Ovary (tissue), 9 donors: ENCODE results near the gene UGT1A7. TPM values are rescaled to one million over a fixed set of nuclear protein-coding genes. Genes with fewer than 3 reads are reported as not detected.
"Not testable (repeated sequence)": the region's sequence is repeated elsewhere in the genome, so short reads cannot be mapped to it uniquely, and the experiment has no call there.

Experiments used
- DNase-seq, 5 donors: peaks; one replicate each; pipeline ENCODE4 v3.0.0-alpha.2; 2019 to 2020
- H3K27ac ChIP-seq, 2 donors: fragments of 200-600 bp; one replicate each; pipeline versions ENCODE4 v1.5.1 to v1.8.0; 2019 to 2022
- H3K27me3 ChIP-seq: fragments of 200-600 bp; one replicate; pipeline ENCODE4 v1.8.0; 2022
- H3K36me3 ChIP-seq: fragments of 200-600 bp; sonication (generic); one replicate; pipeline ENCODE4 v1.5.1; 2019
- H3K4me1 ChIP-seq: one replicate; pipeline ENCODE4 v1.8.1; 2013; ENCODE audit warnings: mild to moderate bottlenecking, moderate library complexity; ENCODE audit not compliant: insufficient read depth
- H3K4me3 ChIP-seq: fragments of 200-600 bp; sonication (generic); one replicate; pipeline ENCODE4 v1.5.1; 2017
- H3K9me3 ChIP-seq, 2 donors: fragments of 200-600 bp in 1 of 2; sonication (generic) in 1 of 2; one replicate each; pipeline versions ENCODE4 v1.5.1 to v1.8.1; 2013 to 2019; ENCODE audit warnings: mild to moderate bottlenecking in 1 of 2, moderate library complexity in 1 of 2
- CTCF ChIP-seq, 3 donors: fragments of 450-650 bp in 2 of 3; fragments of 200-600 bp in 1 of 3; IDR thresholded peaks; one replicate each; pipeline versions ENCODE4 v1.5.1 to v1.8.0; 2016 to 2022; ENCODE audit warnings: antibody characterized with exemption in 3 of 3, mild to moderate bottlenecking in 1 of 3
- EP300 ChIP-seq: sonication (generic); formaldehyde crosslinking; IDR thresholded peaks from one replicate; pipeline ENCODE4 v1.6.1; 2017; ENCODE audit warnings: antibody characterized with exemption
- POLR2A ChIP-seq: fragments of 450-650 bp; IDR thresholded peaks from one replicate; pipeline ENCODE4 v1.6.1; 2017; ENCODE audit warnings: antibody characterized with exemption, mild to moderate bottlenecking, moderate library complexity
- WGBS, 3 donors: extraction: QIAGEN DNeasy Blood & Tissue Kit in 1 of 3; methylation state at CpG; one replicate each; pipeline versions ENCODE4 v1.1.5 to v1.1.7; 2013 to 2017; 5-methylcytosine and 5-hydroxymethylcytosine counted together
- intact Hi-C, 4 donors: fragments of 100-400 bp; cut with DNase I; formaldehyde crosslinking; loops; one replicate each; pipeline versions ENCODE4 v1.11.0 to v1.15.1; 2022 to 2023
- polyA plus RNA-seq, 2 donors: library from polyadenylated mRNA; stranded (reverse); fragments of 200-250 nt in 1 of 2; fragments of 350-450 nt in 1 of 2; fragmentation: Illumina TruSeq in 1 of 2; extraction: RNeasy Lipid Tissue Mini Kit (QIAGEN cat#74804) in 1 of 2; gene quantifications; one replicate each; pipeline ENCODE4 v1.2.3, GENCODE V29; 2013 to 2014
- total RNA-seq, 7 donors: library from RNA; depleted of rRNA in 2 of 7; stranded (reverse); fragments of >200 nt in 2 of 7; fragmentation: NEBNext Ultra II Directional in 3 of 7; extraction: Animal tissue kit (Norgen Biotek cat#: 25700) in 3 of 7; gene quantifications; one replicate each; pipeline versions ENCODE4 v1.1.0 to v1.2.4, GENCODE V29; 2016 to 2023
- donor health status: DM: no; HTN: no; CAD: no; lungs with moderate emphysema.
- donor health status: DM: no; HTN: no; CAD: no.
- donor health status: Bipolar disorder and iron deficiency.
- donor health status: DM: yes; HTN: yes; CAD: no.
- donor health status: DM: no; HTN: no; CAD: no.
- donor health status: DM: yes; HTN: yes; CAD: no.

Gene UGT1A7
- total and polyA plus RNA-seq, 9 donors: not detected

GRCh38 chr2:233650981-233651380 is 30.7 kb upstream of the UGT1A7 start:
- Histone ChIP-seq H3K9me3 (no peaks in the 10 kb centered on the region), H3K4me1 (no peaks in the 10 kb centered on the region), H3K27me3 (no peaks in the 10 kb centered on the region), H3K27ac (no peak overlapping the region), H3K36me3 (no peaks in the 10 kb centered on the region), H3K4me3 (no peak overlapping the region)
- TF ChIP-seq POLR2A: no peak
- TF ChIP-seq EP300: no peak
- no peak for TF ChIP-seq CTCF (IDR thresholded peaks at IDR 0.05)
- no peak for DNase-seq
- WGBS, 3 donors: 74 to 83% (median 75%) methylated on average over 4 of the region's 4 CpGs
- intact Hi-C loops: no loop called here

- H3K9me3 ChIP-seq: no peaks in the 10 kb centered on the region
- no peak for DNase-seq
- intact Hi-C loops: no loop called here
- 90 to 96% (median 92%) methylated on average over 2 of the region's 2 CpGs for WGBS, 3 donors
- H3K4me3 ChIP-seq: no peak overlapping the region
- no peaks in the 10 kb centered on the region for H3K4me1 ChIP-seq
- no peaks in the 10 kb centered on the region for H3K27me3 ChIP-seq
- TF ChIP-seq EP300 (no peak), POLR2A (no peak), CTCF (IDR thresholded peaks at IDR 0.05) (no peak)
- no peak overlapping the region for H3K27ac ChIP-seq
- no peaks in the 10 kb centered on the region for H3K36me3 ChIP-seq
Observed at GRCh38 chr2:233651430-233651829, 30.3 kb upstream of the UGT1A7 start.

GRCh38 chr2:233654501-233654900 is 27.2 kb upstream of the UGT1A7 start:
- no peak overlapping the region for H3K27ac ChIP-seq
- H3K4me3 ChIP-seq: no peak overlapping the region
- no peaks in the 10 kb centered on the region for H3K36me3 ChIP-seq
- H3K9me3 ChIP-seq: no peaks in the 10 kb centered on the region
- no peaks in the 10 kb centered on the region for H3K4me1 ChIP-seq
- no peaks in the 10 kb centered on the region for H3K27me3 ChIP-seq
- no peak for DNase-seq
- TF ChIP-seq EP300 (no peak), POLR2A (no peak), CTCF (IDR thresholded peaks at IDR 0.05) (no peak)
- 62 to 72% (median 65%) methylated on average over 6 of the region's 6 CpGs for WGBS, 3 donors
- intact Hi-C loops: no loop called here

GRCh38 chr2:233655043-233655442 is 26.7 kb upstream of the UGT1A7 start:
- no peak for DNase-seq
- Histone ChIP-seq H3K36me3 (no peaks in the 10 kb centered on the region), H3K4me1 (no peaks in the 10 kb centered on the region), H3K27ac (no peak overlapping the region), H3K9me3 (no peaks in the 10 kb centered on the region), H3K4me3 (no peak overlapping the region), H3K27me3 (no peaks in the 10 kb centered on the region)
- 44 to 59% (median 48%) methylated on average over 1 of the region's 1 CpG for WGBS, 3 donors
- TF ChIP-seq EP300 (no peak), POLR2A (no peak), CTCF (IDR thresholded peaks at IDR 0.05) (no peak)
- intact Hi-C loops: no loop called here

- DNase-seq, H3K36me3 ChIP-seq, H3K4me1 ChIP-seq, H3K9me3 ChIP-seq, H3K27ac ChIP-seq, H3K27me3 ChIP-seq, H3K4me3 ChIP-seq, intact Hi-C loops: not testable (repeated sequence)
- 90 to 98% (median 96%) methylated on average over 3 of the region's 3 CpGs for WGBS, 3 donors
Observed at GRCh38 chr2:233655943-233656342, 25.8 kb upstream of the UGT1A7 start.
